ENCODE data around the gene TRAF6. TPM values are rescaled to one million over a fixed set of nuclear protein-coding genes. Genes with fewer than 3 reads are reported as not detected.

TRAF6 gene
- total and polyA plus RNA-seq, 2 of the 13 experiments (the other 11 are each of a cell fraction or from before 2014, with no cell fraction given) = 3.3 to 5.9 TPM

DNA sequence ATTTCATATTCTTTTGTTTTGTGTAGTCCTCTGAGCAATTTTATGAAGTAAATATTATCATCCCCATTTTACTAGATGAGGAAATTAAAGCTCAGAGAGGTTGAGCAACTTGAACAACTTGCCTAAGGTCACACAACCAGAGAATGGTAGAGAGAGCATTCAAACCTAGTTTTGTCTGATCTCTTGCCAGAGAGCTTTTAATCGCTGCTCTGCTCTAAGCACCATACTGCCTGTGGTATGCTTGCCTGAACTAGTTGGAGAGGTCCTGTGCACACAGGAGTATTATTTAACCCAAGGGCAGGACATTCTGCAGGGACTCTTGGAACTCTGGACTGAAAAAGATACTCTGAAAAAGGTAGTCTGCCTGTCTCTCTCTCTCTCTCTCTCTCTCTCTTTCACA lies 38.5 kb downstream of the TRAF6 start:
- H3K36me3 ChIP-seq (replicated peaks in 1 of 2; ENCODE audit: control insufficient read depth in 1 of 2, insufficient read depth in 2 of 2, low read length in 2 of 2) = no peaks in the 10 kb centered on the region
- H3K27ac ChIP-seq (ENCODE audit: extremely low read length, insufficient read depth, low read length) = no peak overlapping the region
- FAIRE-seq (no peak), ATAC-seq (no peak), DNase-seq (ENCODE audit: low spot score) (no peak)
- H3K27me3 ChIP-seq (ENCODE audit: control insufficient read depth in 1 of 2, insufficient read depth in 2 of 2, low read length in 2 of 2) = no peaks in the 10 kb centered on the region
- H3K79me2 ChIP-seq (ENCODE audit: insufficient read depth, low read length) = no peaks in the 10 kb centered on the region
- no peak overlapping the region for H3K4me3 ChIP-seq (replicated peaks in 1 of 3; ENCODE audit: insufficient read depth in 1 of 3, low read depth in 2 of 3, low read length in 3 of 3)
- no peak overlapping the region for H3K9ac ChIP-seq (ENCODE audit: insufficient read depth, low read depth, low read length)
- TF ChIP-seq SOX13 (IDR thresholded peaks at IDR 0.05) (no peak), SOX13 (CRISPR knock-in tag; conservative IDR thresholded peaks at IDR 0.05 in 1 of 2, IDR thresholded peaks at IDR 0.05 in 1 of 2) (no peak), TFAP4 (IDR thresholded peaks at IDR 0.05; ENCODE audit: borderline replicate concordance, low read depth) (no peak), NFYB (CRISPR knock-in tag; IDR thresholded peaks at IDR 0.05) (no peak), ZNF776 (CRISPR knock-in tag; IDR thresholded peaks at IDR 0.05) (no peak), SAP130 (CRISPR knock-in tag; IDR thresholded peaks at IDR 0.05; ENCODE audit: low read depth) (no peak), PCBP2 (optimal IDR thresholded peaks at IDR 0.05; ENCODE audit: low read depth, low read length, poor library complexity, severe bottlenecking) (no peak), TCF7L2 (IDR thresholded peaks at IDR 0.05; ENCODE audit: low read depth, low read length) (no peak)
- TF ChIP-seq, protein P1, sequence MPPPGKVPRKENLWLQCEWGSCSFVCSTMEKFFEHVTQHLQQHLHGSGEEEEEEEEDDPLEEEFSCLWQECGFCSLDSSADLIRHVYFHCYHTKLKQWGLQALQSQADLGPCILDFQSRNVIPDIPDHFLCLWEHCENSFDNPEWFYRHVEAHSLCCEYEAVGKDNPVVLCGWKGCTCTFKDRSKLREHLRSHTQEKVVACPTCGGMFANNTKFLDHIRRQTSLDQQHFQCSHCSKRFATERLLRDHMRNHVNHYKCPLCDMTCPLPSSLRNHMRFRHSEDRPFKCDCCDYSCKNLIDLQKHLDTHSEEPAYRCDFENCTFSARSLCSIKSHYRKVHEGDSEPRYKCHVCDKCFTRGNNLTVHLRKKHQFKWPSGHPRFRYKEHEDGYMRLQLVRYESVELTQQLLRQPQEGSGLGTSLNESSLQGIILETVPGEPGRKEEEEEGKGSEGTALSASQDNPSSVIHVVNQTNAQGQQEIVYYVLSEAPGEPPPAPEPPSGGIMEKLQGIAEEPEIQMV (CRISPR knock-in tag; IDR thresholded peaks at IDR 0.05; ENCODE audit: low read depth) = no peak
- H3K9me3 ChIP-seq (ENCODE audit: low read length) = no peaks in the 10 kb centered on the region
- no peak overlapping the region for H3K4me2 ChIP-seq (ENCODE audit: low read depth, low read length)
- in situ Hi-C loops (cut with HindIII; ENCODE audit: extremely low pct_ligation_motif_present, low pct_unique_long_range_greater_than_20kb) (loop anchor here (10.0 kb wide), 1 partner anchor 167 kb away; no protein-coding TSS in a partner anchor), intact Hi-C loops (cut with micrococcal nuclease; ENCODE audit: unreplicated experiment) (no loop called here)
- ChIA-PET CTCF (ENCODE audit: low intra/inter-chr PET ratio, low total read pairs) (no interaction called here), POLR2A (no interaction called here)
- H2AFZ ChIP-seq (ENCODE audit: low read length) = no peak overlapping the region
- WGBS (ENCODE audit: low lambda C conversion rate) = 78% methylated on average over 1 of the region's 1 CpG
- H4K20me1 ChIP-seq (ENCODE audit: insufficient read depth, low read length) = no peaks in the 10 kb centered on the region
- H3K4me1 ChIP-seq (ENCODE audit: insufficient read depth, low read length) = no peaks in the 10 kb centered on the region
- BruUV-seq (replicated peaks) = no TSS peak

Measured in HepG2 (cell line).